ENCODE measurements around the gene DIPK1A.

Gene DIPK1A

GRCh38 chr1:92933459-92933858, 27.8 kb downstream of the DIPK1A start:
- peak overlapping the region; percentile 56 for H2AFZ ChIP-seq (ENCODE audit: low read length, unreplicated experiment)
- H3K4me3 ChIP-seq (ENCODE audit: low read depth, low read length), result no peak overlapping the region
- H3K27me3 ChIP-seq (ENCODE audit: insufficient read depth, low read length), result no peaks in the 10 kb centered on the region
- H3K27ac ChIP-seq (ENCODE audit: low read depth, low read length), result 0 out of 2 replicates have a peak overlapping the region, but pooled peaks have one; percentile 58
- no peaks in the 10 kb centered on the region for H3K79me2 ChIP-seq (ENCODE audit: control insufficient read depth, insufficient read depth, low read length, unreplicated experiment)
- peaks cover 41% of the 10 kb centered on the region for H3K4me1 ChIP-seq (ENCODE audit: control insufficient read depth, insufficient read depth, low read length, unreplicated experiment)
- no peaks in the 10 kb centered on the region for H3K36me3 ChIP-seq (ENCODE audit: insufficient read depth, low read length)

DNA sequence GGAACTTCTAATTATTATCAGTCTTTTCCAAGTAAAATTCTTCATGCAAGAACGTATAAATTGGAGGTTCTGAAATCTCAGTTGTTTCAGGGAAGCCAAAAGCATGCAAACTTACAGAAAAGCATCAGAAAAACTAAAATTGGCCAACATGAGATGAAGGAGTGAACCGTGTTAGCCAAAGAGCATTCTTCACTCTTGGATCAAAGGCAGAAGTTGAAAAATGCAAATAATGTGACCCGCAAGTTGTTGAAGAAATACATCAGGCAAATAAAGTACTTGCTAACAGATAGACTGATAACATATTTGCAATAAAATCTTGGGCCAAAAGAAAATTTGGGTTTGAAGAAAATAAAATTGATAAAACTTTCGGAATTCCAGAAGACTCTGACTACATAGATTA, 29.6 kb downstream of the DIPK1A start:
- Histone ChIP-seq H3K4me1 (ENCODE audit: control insufficient read depth, insufficient read depth, low read length, unreplicated experiment) (peaks cover 38% of the 10 kb centered on the region), H3K4me3 (ENCODE audit: low read depth, low read length) (no peak overlapping the region), H3K36me3 (ENCODE audit: insufficient read depth, low read length) (no peaks in the 10 kb centered on the region), H2AFZ (ENCODE audit: low read length, unreplicated experiment) (no peak overlapping the region), H3K27ac (ENCODE audit: low read depth, low read length) (no peak overlapping the region), H3K27me3 (ENCODE audit: insufficient read depth, low read length) (no peaks in the 10 kb centered on the region), H3K79me2 (ENCODE audit: control insufficient read depth, insufficient read depth, low read length, unreplicated experiment) (no peaks in the 10 kb centered on the region)

- Histone ChIP-seq H3K27ac (ENCODE audit: low read depth, low read length) (no peak overlapping the region), H3K4me3 (ENCODE audit: low read depth, low read length) (no peak overlapping the region), H3K4me1 (ENCODE audit: control insufficient read depth, insufficient read depth, low read length, unreplicated experiment) (peaks cover 34% of the 10 kb centered on the region), H2AFZ (ENCODE audit: low read length, unreplicated experiment) (no peak overlapping the region), H3K36me3 (ENCODE audit: insufficient read depth, low read length) (no peaks in the 10 kb centered on the region), H3K27me3 (ENCODE audit: insufficient read depth, low read length) (no peaks in the 10 kb centered on the region), H3K79me2 (ENCODE audit: control insufficient read depth, insufficient read depth, low read length, unreplicated experiment) (no peaks in the 10 kb centered on the region)
These were observed 31.8 kb downstream of the DIPK1A start for GRCh38 chr1:92929461-92929860.

GRCh38 chr1:92927870-92928269, 33.4 kb downstream of the DIPK1A start:
- Histone ChIP-seq H3K27ac (ENCODE audit: low read depth, low read length) (no peak overlapping the region), H3K79me2 (ENCODE audit: control insufficient read depth, insufficient read depth, low read length, unreplicated experiment) (no peaks in the 10 kb centered on the region), H2AFZ (ENCODE audit: low read length, unreplicated experiment) (no peak overlapping the region), H3K4me3 (ENCODE audit: low read depth, low read length) (no peak overlapping the region), H3K4me1 (ENCODE audit: control insufficient read depth, insufficient read depth, low read length, unreplicated experiment) (peaks cover 25% of the 10 kb centered on the region), H3K36me3 (ENCODE audit: insufficient read depth, low read length) (no peaks in the 10 kb centered on the region), H3K27me3 (ENCODE audit: insufficient read depth, low read length) (no peaks in the 10 kb centered on the region)

DNA sequence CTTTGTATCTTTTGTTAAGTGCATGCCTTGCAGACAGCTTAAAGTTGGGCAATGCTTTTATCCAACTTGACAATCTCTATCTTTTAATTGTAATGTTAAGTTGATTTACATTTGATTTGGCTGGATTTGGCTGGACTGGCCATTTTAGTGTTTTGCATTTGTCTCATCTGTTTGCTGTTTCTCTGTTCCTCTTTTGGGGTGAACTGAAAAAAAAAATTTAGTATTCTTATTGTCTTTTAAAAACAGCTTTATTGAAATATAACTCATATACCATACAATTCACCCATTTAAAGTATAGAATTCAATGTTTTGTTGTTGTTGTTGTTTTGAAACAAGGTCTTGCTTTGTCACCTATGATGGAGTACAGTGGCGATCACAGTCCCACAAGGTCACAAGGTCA, 34.4 kb downstream of the DIPK1A start:
- H3K36me3 ChIP-seq (ENCODE audit: insufficient read depth, low read length), result no peaks in the 10 kb centered on the region
- no peak overlapping the region for H2AFZ ChIP-seq (ENCODE audit: low read length, unreplicated experiment)
- H3K79me2 ChIP-seq (ENCODE audit: control insufficient read depth, insufficient read depth, low read length, unreplicated experiment), result no peaks in the 10 kb centered on the region
- no peak overlapping the region for H3K4me3 ChIP-seq (ENCODE audit: low read depth, low read length)
- H3K27ac ChIP-seq (ENCODE audit: low read depth, low read length), result no peak overlapping the region
- H3K27me3 ChIP-seq (ENCODE audit: insufficient read depth, low read length), result no peaks in the 10 kb centered on the region
- peaks cover 29% of the 10 kb centered on the region for H3K4me1 ChIP-seq (ENCODE audit: control insufficient read depth, insufficient read depth, low read length, unreplicated experiment)

GRCh38 chr1:92924501-92924900, 36.8 kb downstream of the DIPK1A start:
- Histone ChIP-seq H2AFZ (ENCODE audit: low read length, unreplicated experiment) (no peak overlapping the region), H3K27ac (ENCODE audit: low read depth, low read length) (peak overlapping the region; percentile 59), H3K79me2 (ENCODE audit: control insufficient read depth, insufficient read depth, low read length, unreplicated experiment) (no peaks in the 10 kb centered on the region), H3K4me3 (ENCODE audit: low read depth, low read length) (no peak overlapping the region; the same call in 1 of the 2 replicates), H3K36me3 (ENCODE audit: insufficient read depth, low read length) (no peaks in the 10 kb centered on the region), H3K4me1 (ENCODE audit: control insufficient read depth, insufficient read depth, low read length, unreplicated experiment) (peaks cover 22% of the 10 kb centered on the region), H3K27me3 (ENCODE audit: insufficient read depth, low read length) (no peaks in the 10 kb centered on the region)

DNA sequence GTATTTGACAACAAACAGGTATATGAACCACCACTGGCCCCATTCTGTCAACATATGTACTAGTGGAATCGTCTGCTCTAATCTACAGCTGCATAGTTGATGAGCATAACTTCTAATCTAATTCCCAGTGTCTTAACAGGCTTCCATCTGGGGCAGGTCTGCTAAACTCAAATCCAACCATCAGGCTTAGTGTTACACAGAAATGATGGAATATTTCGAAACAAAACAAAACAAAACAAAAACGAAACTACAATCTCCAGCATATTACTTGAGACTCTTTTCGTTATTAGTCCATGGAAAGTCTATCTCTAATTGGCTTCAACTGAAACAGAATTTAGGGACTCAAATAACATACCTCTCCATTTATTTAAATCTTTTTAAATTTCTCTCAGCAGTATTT, 37.6 kb downstream of the DIPK1A start:
- H3K4me3 ChIP-seq (ENCODE audit: low read depth, low read length), result peak overlapping the region; percentile 60
- H2AFZ ChIP-seq (ENCODE audit: low read length, unreplicated experiment), result peak overlapping the region; percentile 37
- peaks cover 18% of the 10 kb centered on the region for H3K4me1 ChIP-seq (ENCODE audit: control insufficient read depth, insufficient read depth, low read length, unreplicated experiment)
- no peaks in the 10 kb centered on the region for H3K27me3 ChIP-seq (ENCODE audit: insufficient read depth, low read length)
- no peaks in the 10 kb centered on the region for H3K36me3 ChIP-seq (ENCODE audit: insufficient read depth, low read length)
- no peaks in the 10 kb centered on the region for H3K79me2 ChIP-seq (ENCODE audit: control insufficient read depth, insufficient read depth, low read length, unreplicated experiment)
- peak overlapping the region; percentile 59 for H3K27ac ChIP-seq (ENCODE audit: low read depth, low read length)

- H3K27ac ChIP-seq (ENCODE audit: low read depth, low read length), result peak overlapping the region; percentile 59
- peak overlapping the region; percentile 54 for H3K4me3 ChIP-seq (ENCODE audit: low read depth, low read length)
- no peaks in the 10 kb centered on the region for H3K27me3 ChIP-seq (ENCODE audit: insufficient read depth, low read length)
These were observed 38.8 kb downstream of the DIPK1A start for GRCh38 chr1:92922356-92923035.

GRCh38 chr1:92921031-92922023, 39.9 kb downstream of the DIPK1A start:
- peaks cover 32% of the 10 kb centered on the region for H3K4me1 ChIP-seq (ENCODE audit: control insufficient read depth, insufficient read depth, low read length, unreplicated experiment)
- no peaks in the 10 kb centered on the region for H3K27me3 ChIP-seq (ENCODE audit: insufficient read depth, low read length)
- no peaks in the 10 kb centered on the region for H3K36me3 ChIP-seq (ENCODE audit: insufficient read depth, low read length)
- no peak overlapping the region for H3K27ac ChIP-seq (ENCODE audit: low read depth, low read length)
- H3K4me3 ChIP-seq (ENCODE audit: low read depth, low read length), result no peak overlapping the region
- H3K79me2 ChIP-seq (ENCODE audit: control insufficient read depth, insufficient read depth, low read length, unreplicated experiment), result no peaks in the 10 kb centered on the region
- no peak overlapping the region for H2AFZ ChIP-seq (ENCODE audit: low read length, unreplicated experiment)

More at GRCh38 chr1:92922356-92923035, 38.8 kb downstream of the DIPK1A start:
- Histone ChIP-seq H3K36me3 (ENCODE audit: insufficient read depth, low read length) (no peaks in the 10 kb centered on the region), H3K79me2 (ENCODE audit: control insufficient read depth, insufficient read depth, low read length, unreplicated experiment) (no peaks in the 10 kb centered on the region), H3K4me1 (ENCODE audit: control insufficient read depth, insufficient read depth, low read length, unreplicated experiment) (peaks cover 20% of the 10 kb centered on the region), H2AFZ (ENCODE audit: low read length, unreplicated experiment) (peak overlapping the region; percentile 50)

GRCh38 chr1:92916899-92917298, 44.4 kb downstream of the DIPK1A start:
- no peaks in the 10 kb centered on the region for H3K36me3 ChIP-seq (ENCODE audit: insufficient read depth, low read length)
- H3K4me3 ChIP-seq (ENCODE audit: low read depth, low read length), result no peak overlapping the region
- H3K27ac ChIP-seq (ENCODE audit: low read depth, low read length), result peak overlapping the region; percentile 59
- H3K27me3 ChIP-seq (ENCODE audit: insufficient read depth, low read length), result no peaks in the 10 kb centered on the region
- no peak overlapping the region for H2AFZ ChIP-seq (ENCODE audit: low read length, unreplicated experiment)
- H3K4me1 ChIP-seq (ENCODE audit: control insufficient read depth, insufficient read depth, low read length, unreplicated experiment), result peaks cover 21% of the 10 kb centered on the region
- H3K79me2 ChIP-seq (ENCODE audit: control insufficient read depth, insufficient read depth, low read length, unreplicated experiment), result no peaks in the 10 kb centered on the region
